BJ (cell line): ENCODE data around the gene MYCBPAP. TPM values are rescaled to one million over a fixed set of nuclear protein-coding genes. Genes with fewer than 3 reads are reported as not detected.

Experiments
- CTCF ChIA-PET: fragments of 350-600 bp; formaldehyde crosslinking; extraction: SDS; loops from one replicate; lab custom pipeline; 2021; ENCODE audit warnings: antibody characterized with exemption, inconsistent platforms; lab: Yijun Ruan, JAX
- POLR2A ChIA-PET: fragments of 300-600 bp; sonication (Branson Sonifier 250); formaldehyde crosslinking; extraction: SDS; loops from one replicate; lab custom pipeline; 2021; ENCODE audit warnings: antibody characterized with exemption; lab: Charles Lee
- DNase-seq: peaks from one replicate; pipeline ENCODE4 v3.0.0-alpha.2; 2011; ENCODE audit warnings: low read depth
- H3K27me3 ChIP-seq: 2 replicates; pipeline ENCODE4 v1.6.0; 2011; ENCODE audit warnings: low read length; ENCODE audit not compliant: control insufficient read depth, insufficient read depth
- H3K36me3 ChIP-seq: 2 replicates; pipeline ENCODE4 v1.5.1; 2011; ENCODE audit warnings: low read length; ENCODE audit not compliant: control insufficient read depth, insufficient read depth
- H3K4me3 ChIP-seq: 2 replicates; pipeline ENCODE4 v1.5.1; 2011; ENCODE audit warnings: low read depth, mild to moderate bottlenecking, control low read depth, low read length
- CTCF ChIP-seq: IDR thresholded peaks from 2 replicates; pipeline ENCODE4 v1.5.1; 2011; ENCODE audit warnings: low read depth, mild to moderate bottlenecking, control low read depth, inconsistent platforms, low read length, moderate library complexity; ENCODE audit not compliant: insufficient read depth
- polyA plus RNA-seq: library from polyadenylated mRNA; depleted of rRNA; stranded (reverse); fragments of >200 nt; gene quantifications from 2 replicates; pipeline ENCODE4 v1.2.3, GENCODE V29; 2011

Gene MYCBPAP
- polyA plus RNA-seq, 1 experiment: 0.67 TPM

GRCh38 chr17:50558941-50559614 lies 50.8 kb downstream of the MYCBPAP start:
- peaks cover 40% of the 10 kb centered on the region for H3K27me3 ChIP-seq
- H3K4me3 ChIP-seq: no peak overlapping the region
- H3K36me3 ChIP-seq: peaks cover 7% of the 10 kb centered on the region
- CTCF ChIA-PET: interaction anchor here (1.2 to 5.3 kb wide), 7 partner anchors 8 to 122 kb away, joined by 4 to 41 read pairs (median 5); no protein-coding TSS in a partner anchor
- no peak for DNase-seq
- POLR2A ChIA-PET: no interaction called here
- no peak for TF ChIP-seq CTCF

DNA sequence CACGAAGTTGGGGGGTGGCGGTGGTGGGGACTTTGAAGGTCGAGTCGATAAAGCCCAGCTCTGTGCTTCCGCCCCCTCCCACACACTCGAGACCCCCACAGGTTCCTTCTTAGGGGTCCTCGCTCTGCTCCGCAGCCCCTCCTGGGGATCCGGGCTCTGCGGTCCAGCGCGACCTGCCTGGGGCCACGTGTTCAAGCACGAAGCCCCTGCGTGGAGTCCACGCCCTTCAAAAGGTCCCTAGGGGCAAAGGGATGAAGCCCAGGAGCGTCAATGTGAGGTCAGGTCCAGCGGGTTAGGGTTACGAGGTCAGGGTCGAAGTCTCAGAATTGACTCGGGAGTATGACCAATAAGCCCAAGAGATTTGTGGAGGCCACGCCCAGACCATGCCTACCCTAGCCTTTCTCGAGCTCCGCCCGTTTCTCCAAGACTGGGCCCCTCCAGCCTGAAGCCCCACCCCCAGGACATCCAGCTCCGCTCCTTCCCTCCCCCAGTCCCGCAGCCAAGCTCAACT lies 51.5 kb downstream of the MYCBPAP start:
- H3K36me3 ChIP-seq: peaks cover 5% of the 10 kb centered on the region
- ChIA-PET POLR2A (no interaction called here), CTCF (interaction anchor here (1.1 to 6.2 kb wide), 10 partner anchors 8 to 135 kb away, joined by 3 to 41 read pairs (median 5); no protein-coding TSS in a partner anchor)
- peaks cover 40% of the 10 kb centered on the region for H3K27me3 ChIP-seq
- no peak for TF ChIP-seq CTCF
- peak overlapping the region; percentile 37 for H3K4me3 ChIP-seq
- no peak for DNase-seq

DNA sequence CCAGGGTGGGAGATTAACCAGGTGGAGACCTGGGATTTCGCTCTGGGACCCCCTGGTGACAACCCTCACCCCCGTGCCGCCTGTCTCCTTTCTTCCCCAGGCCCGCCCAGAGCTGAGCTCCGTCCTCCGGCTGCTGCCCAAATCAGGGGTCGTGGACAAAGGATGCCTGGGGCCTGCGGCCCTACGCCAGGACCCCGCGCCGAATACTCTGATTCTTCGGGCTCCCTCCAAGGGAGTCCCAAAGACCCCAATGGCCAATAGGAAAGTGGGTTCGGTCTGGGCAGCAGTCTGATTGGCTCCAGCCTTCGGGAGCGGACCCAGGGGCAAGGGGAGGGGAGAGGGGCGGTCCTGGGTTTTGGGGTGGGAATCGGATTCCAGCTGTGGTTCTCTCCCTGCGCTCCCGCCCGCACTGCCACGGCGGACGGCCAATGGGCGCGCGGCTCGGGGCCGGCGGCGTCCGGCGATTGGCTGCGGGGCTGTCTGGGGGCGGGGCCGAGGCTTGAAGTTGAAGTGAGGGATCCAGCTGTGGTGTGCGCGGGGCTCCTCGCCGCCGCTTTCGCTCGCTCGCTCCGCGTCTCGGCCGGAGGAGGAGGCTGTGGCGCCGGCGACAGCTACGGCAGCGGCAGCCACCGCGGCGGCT lies 52.1 kb downstream of the MYCBPAP start, which contains the start of gene CACNA1G:
Gene CACNA1G, plus strand, starts transcription at position 531 of the 640 bp plus-strand sequence. CDS start 745 bp downstream, outside the sequence.
- POLR2A ChIA-PET: no interaction called here
- CTCF ChIA-PET: interaction anchor here (1.1 to 6.2 kb wide), 10 partner anchors 9 to 134 kb away, joined by 3 to 41 read pairs (median 5); no protein-coding TSS in a partner anchor

GRCh38 chr17:50560931-50561745 lies 52.9 kb downstream of the MYCBPAP start:
- no peak for DNase-seq
- H3K4me3 ChIP-seq: peak overlapping the region; percentile 32
- H3K36me3 ChIP-seq: peaks cover 1% of the 10 kb centered on the region; the same call in 1 of the 2 replicates
- CTCF ChIA-PET: interaction anchor here (0.8 to 6.2 kb wide), 7 partner anchors 10 to 133 kb away, joined by 3 to 41 read pairs (median 6); no protein-coding TSS in a partner anchor
- TF ChIP-seq CTCF: no peak
- POLR2A ChIA-PET: no interaction called here
- H3K27me3 ChIP-seq: peaks cover 40% of the 10 kb centered on the region

More for the DNA sequence above, 52.1 kb downstream of the MYCBPAP start, which contains the start of gene CACNA1G:
- H3K4me3 ChIP-seq: peak within 1 kb of the TSS; percentile 37
- peaks cover 3% of the 10 kb centered on the region for H3K36me3 ChIP-seq
- peaks cover 40% of the 10 kb centered on the region for H3K27me3 ChIP-seq
- peak; percentile 25 for DNase-seq
- TF ChIP-seq CTCF: no peak
